ENCODE results near the gene AP5B1. TPM values are rescaled to one million over a fixed set of nuclear protein-coding genes. Genes with fewer than 3 reads are reported as not detected.

The AP5B1 gene
- total RNA-seq, 4 donors from 2014 or later = 2.4 to 17.1 (median 5.7) TPM

DNA sequence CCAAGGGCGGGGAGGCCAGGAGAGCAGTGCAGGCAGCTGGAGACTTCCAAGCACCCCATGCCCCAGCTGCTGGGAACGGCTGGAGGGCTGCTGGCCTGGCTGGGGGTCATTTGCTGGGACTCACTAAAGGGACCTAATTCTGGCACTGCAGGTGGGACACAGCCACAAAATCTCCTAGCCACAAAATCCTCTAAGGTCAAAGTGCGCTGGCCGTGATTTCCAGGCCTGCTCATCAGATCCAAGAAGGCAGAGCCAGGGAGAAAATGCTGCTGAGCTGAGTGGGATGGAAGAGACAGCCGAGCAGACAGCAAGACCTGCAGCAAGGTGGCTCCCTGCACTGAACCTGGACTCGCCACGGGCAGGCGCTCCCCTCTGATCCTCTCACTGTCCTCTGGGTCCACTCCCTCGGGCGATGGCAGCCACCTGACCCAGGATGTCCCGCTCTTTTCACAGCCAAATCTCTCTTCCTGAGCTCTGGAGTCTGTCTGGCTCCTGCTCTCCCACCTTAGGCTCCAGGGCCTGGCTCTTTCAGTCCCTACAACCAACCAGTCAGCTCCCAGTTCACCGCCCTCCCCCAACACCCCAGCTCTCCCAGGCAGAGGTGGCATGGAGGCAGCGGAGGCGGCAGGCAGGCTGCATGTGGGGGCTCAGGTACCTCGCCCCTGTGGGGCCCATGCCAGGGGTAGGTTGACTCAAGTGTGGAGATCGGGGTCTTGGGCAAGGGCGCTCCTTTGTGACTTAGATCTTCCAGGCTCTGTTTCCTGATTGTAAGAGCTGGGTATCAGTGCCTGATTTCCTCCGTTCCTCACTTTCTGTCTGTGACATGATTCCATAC is 20.6 kb upstream of the AP5B1 start:
- H3K27me3 ChIP-seq = peaks cover 0 to 13% of the 10 kb centered on the region in 2 donors
- TF ChIP-seq POLR2A (IDR thresholded peaks at IDR 0.05) = no peak
- TF ChIP-seq, protein P1, sequence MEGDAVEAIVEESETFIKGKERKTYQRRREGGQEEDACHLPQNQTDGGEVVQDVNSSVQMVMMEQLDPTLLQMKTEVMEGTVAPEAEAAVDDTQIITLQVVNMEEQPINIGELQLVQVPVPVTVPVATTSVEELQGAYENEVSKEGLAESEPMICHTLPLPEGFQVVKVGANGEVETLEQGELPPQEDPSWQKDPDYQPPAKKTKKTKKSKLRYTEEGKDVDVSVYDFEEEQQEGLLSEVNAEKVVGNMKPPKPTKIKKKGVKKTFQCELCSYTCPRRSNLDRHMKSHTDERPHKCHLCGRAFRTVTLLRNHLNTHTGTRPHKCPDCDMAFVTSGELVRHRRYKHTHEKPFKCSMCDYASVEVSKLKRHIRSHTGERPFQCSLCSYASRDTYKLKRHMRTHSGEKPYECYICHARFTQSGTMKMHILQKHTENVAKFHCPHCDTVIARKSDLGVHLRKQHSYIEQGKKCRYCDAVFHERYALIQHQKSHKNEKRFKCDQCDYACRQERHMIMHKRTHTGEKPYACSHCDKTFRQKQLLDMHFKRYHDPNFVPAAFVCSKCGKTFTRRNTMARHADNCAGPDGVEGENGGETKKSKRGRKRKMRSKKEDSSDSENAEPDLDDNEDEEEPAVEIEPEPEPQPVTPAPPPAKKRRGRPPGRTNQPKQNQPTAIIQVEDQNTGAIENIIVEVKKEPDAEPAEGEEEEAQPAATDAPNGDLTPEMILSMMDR (IDR thresholded peaks at IDR 0.05) = no peak
- no peaks in the 10 kb centered on the region for H3K4me1 ChIP-seq
- no peak for DNase-seq
- no peaks in the 10 kb centered on the region for H3K9me3 ChIP-seq
- H3K4me3 ChIP-seq = no peak overlapping the region
- H3K36me3 ChIP-seq = no peaks in the 10 kb centered on the region
- intact Hi-C loops (cut with DNase I; ENCODE audit: low total_unique reads) = no loop called here
- H3K27ac ChIP-seq = no peak overlapping the region

- Histone ChIP-seq H3K9me3 (no peaks in the 10 kb centered on the region), H3K36me3 (no peaks in the 10 kb centered on the region), H3K27me3 (peaks cover 0 to 13% of the 10 kb centered on the region in 2 donors), H3K4me3 (no peak overlapping the region), H3K27ac (no peak overlapping the region), H3K4me1 (no peaks in the 10 kb centered on the region)
- no peak for DNase-seq
- no peak for TF ChIP-seq POLR2A (IDR thresholded peaks at IDR 0.05)
- TF ChIP-seq, protein P1 (IDR thresholded peaks at IDR 0.05) = no peak
- intact Hi-C loops (cut with DNase I; ENCODE audit: low total_unique reads) = no loop called here
Observed at GRCh38 chr11:65798882-65799281, 18.1 kb upstream of the AP5B1 start.

GRCh38 chr11:65797711-65798110 is 16.9 kb upstream of the AP5B1 start:
- Histone ChIP-seq H3K27ac (no peak overlapping the region), H3K36me3 (no peaks in the 10 kb centered on the region), H3K27me3 (peaks cover 0 to 6% of the 10 kb centered on the region in 2 donors), H3K4me1 (no peaks in the 10 kb centered on the region), H3K9me3 (no peaks in the 10 kb centered on the region), H3K4me3 (no peak overlapping the region)
- TF ChIP-seq, protein P1 (IDR thresholded peaks at IDR 0.05) = no peak
- no peak for TF ChIP-seq POLR2A (IDR thresholded peaks at IDR 0.05)
- intact Hi-C loops (cut with DNase I; ENCODE audit: low total_unique reads) = no loop called here
- DNase-seq = no peak

GRCh38 chr11:65796726-65797601 is 16.2 kb upstream of the AP5B1 start:
- no peaks in the 10 kb centered on the region for H3K36me3 ChIP-seq
- intact Hi-C loops (cut with DNase I; ENCODE audit: low total_unique reads) = no loop called here
- H3K9me3 ChIP-seq = no peaks in the 10 kb centered on the region
- H3K4me3 ChIP-seq = no peak overlapping the region
- H3K27ac ChIP-seq = no peak overlapping the region
- no peaks in the 10 kb centered on the region for H3K4me1 ChIP-seq
- TF ChIP-seq, protein P1 (IDR thresholded peaks at IDR 0.05) = no peak
- TF ChIP-seq POLR2A (IDR thresholded peaks at IDR 0.05) = no peak
- no peak for DNase-seq
- peaks cover 0 to 5% of the 10 kb centered on the region in 2 donors for H3K27me3 ChIP-seq
